ENCODE measurements around the gene SYT17.

SYT17 gene

DNA sequence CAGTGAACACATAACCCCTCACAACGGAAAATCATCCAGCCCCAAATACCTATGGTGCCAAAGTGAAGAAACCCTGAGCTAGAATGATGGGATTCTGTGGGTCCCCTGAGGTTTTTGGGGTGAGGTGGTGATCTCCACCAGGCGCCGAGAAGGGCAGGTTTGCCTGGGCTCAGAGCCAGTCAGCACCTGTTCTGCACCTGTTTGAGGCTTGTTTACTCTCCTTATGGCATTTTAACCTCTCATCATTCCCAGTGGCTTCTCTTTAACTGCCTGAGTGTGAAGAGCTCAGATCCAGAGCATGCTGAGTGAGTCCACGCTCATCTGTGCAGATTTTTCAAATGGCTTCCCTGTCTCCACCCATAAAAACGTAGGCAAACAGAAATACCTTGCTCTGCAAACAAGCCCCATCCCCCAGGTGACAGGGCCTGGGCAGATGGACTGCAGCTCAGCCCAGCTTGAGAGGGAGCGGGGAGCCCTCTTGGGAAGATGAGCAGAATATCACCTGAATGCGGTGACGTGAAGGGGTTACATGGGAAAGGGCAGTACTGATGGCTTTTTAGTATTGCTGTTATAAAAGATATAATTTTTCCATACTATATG is 77.4 kb downstream of the SYT17 start:
- DNase-seq (ENCODE audit: insufficient read length, low spot score), result no peak
- no peak for FAIRE-seq
- TF ChIP-seq, protein P1, sequence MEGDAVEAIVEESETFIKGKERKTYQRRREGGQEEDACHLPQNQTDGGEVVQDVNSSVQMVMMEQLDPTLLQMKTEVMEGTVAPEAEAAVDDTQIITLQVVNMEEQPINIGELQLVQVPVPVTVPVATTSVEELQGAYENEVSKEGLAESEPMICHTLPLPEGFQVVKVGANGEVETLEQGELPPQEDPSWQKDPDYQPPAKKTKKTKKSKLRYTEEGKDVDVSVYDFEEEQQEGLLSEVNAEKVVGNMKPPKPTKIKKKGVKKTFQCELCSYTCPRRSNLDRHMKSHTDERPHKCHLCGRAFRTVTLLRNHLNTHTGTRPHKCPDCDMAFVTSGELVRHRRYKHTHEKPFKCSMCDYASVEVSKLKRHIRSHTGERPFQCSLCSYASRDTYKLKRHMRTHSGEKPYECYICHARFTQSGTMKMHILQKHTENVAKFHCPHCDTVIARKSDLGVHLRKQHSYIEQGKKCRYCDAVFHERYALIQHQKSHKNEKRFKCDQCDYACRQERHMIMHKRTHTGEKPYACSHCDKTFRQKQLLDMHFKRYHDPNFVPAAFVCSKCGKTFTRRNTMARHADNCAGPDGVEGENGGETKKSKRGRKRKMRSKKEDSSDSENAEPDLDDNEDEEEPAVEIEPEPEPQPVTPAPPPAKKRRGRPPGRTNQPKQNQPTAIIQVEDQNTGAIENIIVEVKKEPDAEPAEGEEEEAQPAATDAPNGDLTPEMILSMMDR (IDR thresholded peaks at IDR 0.05; ENCODE audit: insufficient read depth, missing control alignments), result no peak

DNA sequence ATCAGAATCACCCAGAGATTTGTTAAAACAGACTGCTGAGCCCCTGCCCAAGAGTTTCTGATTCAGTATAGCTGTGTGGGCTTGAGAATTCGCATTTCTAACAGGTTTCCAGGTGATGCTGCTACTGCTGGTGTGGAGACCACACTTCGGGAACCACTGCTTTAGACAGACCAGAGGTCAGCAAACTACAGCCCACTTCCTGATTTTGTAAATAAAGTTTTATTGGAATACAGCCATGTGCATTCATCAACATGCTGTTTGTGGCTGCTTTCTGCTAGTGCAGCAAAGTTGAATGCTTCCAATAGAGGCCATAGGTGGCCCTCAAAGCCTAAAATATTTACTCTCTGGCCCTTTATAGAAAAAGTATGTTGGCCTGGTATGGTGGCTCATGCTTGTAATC is 84.9 kb downstream of the SYT17 start:
- no peak for FAIRE-seq
- TF ChIP-seq, protein P1 (IDR thresholded peaks at IDR 0.05; ENCODE audit: insufficient read depth, missing control alignments), result no peak

GRCh38 chr16:19254611-19255010 is 86.6 kb downstream of the SYT17 start:
- TF ChIP-seq, protein P1 (IDR thresholded peaks at IDR 0.05; ENCODE audit: insufficient read depth, missing control alignments), result no peak
- no peak for DNase-seq (ENCODE audit: insufficient read length, low spot score)
- no peak for FAIRE-seq

More for the DNA sequence above, 84.9 kb downstream of the SYT17 start:
- no peak for DNase-seq (ENCODE audit: insufficient read length, low spot score)

GRCh38 chr16:19264123-19264673 is 96.2 kb downstream of the SYT17 start:
- TF ChIP-seq, protein P1 (IDR thresholded peaks at IDR 0.05; ENCODE audit: insufficient read depth, missing control alignments), result no peak
- no peak for DNase-seq (ENCODE audit: insufficient read length, low spot score)
- FAIRE-seq, result no peak

GRCh38 chr16:19265380-19265930 is 97.4 kb downstream of the SYT17 start:
- TF ChIP-seq, protein P1 (IDR thresholded peaks at IDR 0.05; ENCODE audit: insufficient read depth, missing control alignments), result no peak
- FAIRE-seq (no peak), DNase-seq (ENCODE audit: insufficient read length, low spot score) (no peak)

DNA sequence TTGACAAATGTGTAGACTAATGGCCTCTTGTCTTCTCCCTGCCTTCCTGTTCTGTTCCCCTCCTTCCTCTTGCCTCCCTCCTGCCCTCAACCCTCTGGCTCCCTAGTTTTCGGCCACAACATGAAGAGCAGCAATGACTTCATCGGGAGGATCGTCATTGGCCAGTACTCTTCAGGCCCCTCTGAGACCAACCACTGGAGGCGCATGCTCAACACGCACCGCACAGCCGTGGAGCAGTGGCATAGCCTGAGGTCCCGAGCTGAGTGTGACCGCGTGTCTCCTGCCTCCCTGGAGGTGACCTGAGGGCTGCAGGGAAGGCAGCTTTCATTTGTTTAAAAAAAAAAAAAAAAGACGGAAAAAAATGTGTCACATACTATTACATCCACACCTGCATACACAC is 98.7 kb downstream of the SYT17 start:
- TF ChIP-seq, protein P1 (IDR thresholded peaks at IDR 0.05; ENCODE audit: insufficient read depth, missing control alignments), result no peak
- FAIRE-seq, result no peak
- DNase-seq (ENCODE audit: insufficient read length, low spot score), result no peak

- FAIRE-seq (no peak), DNase-seq (ENCODE audit: insufficient read length, low spot score) (no peak)
Observed at GRCh38 chr16:19269098-19269497, 101.1 kb downstream of the SYT17 start.

More at GRCh38 chr16:19269098-19269497, 101.1 kb downstream of the SYT17 start:
- TF ChIP-seq, protein P1 (IDR thresholded peaks at IDR 0.05; ENCODE audit: insufficient read depth, missing control alignments), result no peak
